ENCODE measurements around the gene BMAL2. TPM values are rescaled to one million over a fixed set of nuclear protein-coding genes. Genes with fewer than 3 reads are reported as not detected.

BMAL2 gene
- total RNA-seq, 1 experiment from 2014 or later: 23.1 TPM

- no peak for TF ChIP-seq CTCF (conservative IDR thresholded peaks at IDR 0.05)
- Histone ChIP-seq H3K9me3 (ENCODE audit: control insufficient read depth, low read depth, low read length) (no peaks in the 10 kb centered on the region), H3K18ac (ENCODE audit: insufficient read length, low read depth, low read length) (no peak overlapping the region), H3K79me1 (ENCODE audit: insufficient read depth, low read depth, low read length, poor library complexity, severe bottlenecking) (peaks cover 3% of the 10 kb centered on the region), H3K4ac (ENCODE audit: low read depth, low read length) (no peak overlapping the region), H3K23ac (ENCODE audit: insufficient read length, low read depth, low read length) (no peak overlapping the region), H4K20me1 (ENCODE audit: control insufficient read depth, insufficient read depth, insufficient read length) (no peaks in the 10 kb centered on the region), H3K9ac (ENCODE audit: extremely low read depth, insufficient read length, low read length) (no peak overlapping the region), H2BK15ac (ENCODE audit: low read depth, low read length) (no peak overlapping the region), H2BK12ac (ENCODE audit: insufficient read length, low read depth, low read length) (no peak overlapping the region), H3K23me2 (ENCODE audit: insufficient read length, low read depth, low read length, poor library complexity, severe bottlenecking) (peaks cover 8% of the 10 kb centered on the region), H4K91ac (ENCODE audit: insufficient read length, low read depth, low read length) (no peak overlapping the region), H4K8ac (replicated peaks; ENCODE audit: insufficient read length, low read depth, low read length) (no peak overlapping the region), H3K27me3 (ENCODE audit: insufficient read depth, low read length) (peaks cover 10% of the 10 kb centered on the region; the same call in 1 of the 2 replicates), H3K4me2 (ENCODE audit: insufficient read depth, insufficient read length, low read length) (no peak overlapping the region), H2BK20ac (ENCODE audit: low read depth, low read length, poor library complexity, severe bottlenecking) (no peak overlapping the region), H3K56ac (ENCODE audit: insufficient read length, low read depth, low read length) (no peak overlapping the region), H4K5ac (ENCODE audit: insufficient read length, low read depth, low read length) (no peak overlapping the region), H3K14ac (ENCODE audit: insufficient read depth, low read length) (no peak overlapping the region), H3K4me1 (ENCODE audit: insufficient read depth, low read length) (no peaks in the 10 kb centered on the region; the same call in none of the 2 replicates), H2BK5ac (ENCODE audit: insufficient read length, low read length) (no peak overlapping the region), H3K79me2 (ENCODE audit: insufficient read depth, low read length) (peaks cover 3% of the 10 kb centered on the region; the same call in 1 of the 2 replicates), H3K27ac (ENCODE audit: insufficient read length, low read depth, low read length) (no peak overlapping the region), H2AK5ac (ENCODE audit: insufficient read length, low read length) (no peak overlapping the region), H3T11ph (ENCODE audit: low read length) (no peak overlapping the region), H2AFZ (ENCODE audit: low read length) (no peak overlapping the region), H2BK120ac (ENCODE audit: low read depth, low read length, poor library complexity, severe bottlenecking) (no peak overlapping the region)
- peaks cover 30% of the 10 kb centered on the region for H3K27me3 Mint-ChIP-seq (ENCODE audit: low read depth)
- no peak for DNase-seq
- H3K9me3 Mint-ChIP-seq: no peaks in the 10 kb centered on the region
- H3K4me1 Mint-ChIP-seq: peaks cover 23 to 33% of the 10 kb centered on the region in 2 experiments
- H3K36me3 Mint-ChIP-seq (ENCODE audit: insufficient read depth in 1 of 3, low read depth in 3 of 3): no peaks in the 10 kb centered on the region
- no peak overlapping the region; a peak in 2 of 7 replicates for H3K27ac Mint-ChIP-seq
- no peak overlapping the region for H3K4me3 Mint-ChIP-seq
- no CpG with 5 or more reads among the region's 5 CpGs for WGBS (ENCODE audit: extremely low coverage, insufficient read length, low lambda C conversion rate)
These were observed 3.0 kb downstream of the BMAL2 start for GRCh38 chr12:27335364-27336281.
